ENCODE results near the gene RABL3.
A peak's percentile ranks its signal among the peaks of the same experiment; 100 is the strongest.
"Not testable (repeated sequence)": the region's sequence is repeated elsewhere in the genome, so short reads cannot be mapped to it uniquely, and the experiment has no call there.

RABL3 gene

DNA sequence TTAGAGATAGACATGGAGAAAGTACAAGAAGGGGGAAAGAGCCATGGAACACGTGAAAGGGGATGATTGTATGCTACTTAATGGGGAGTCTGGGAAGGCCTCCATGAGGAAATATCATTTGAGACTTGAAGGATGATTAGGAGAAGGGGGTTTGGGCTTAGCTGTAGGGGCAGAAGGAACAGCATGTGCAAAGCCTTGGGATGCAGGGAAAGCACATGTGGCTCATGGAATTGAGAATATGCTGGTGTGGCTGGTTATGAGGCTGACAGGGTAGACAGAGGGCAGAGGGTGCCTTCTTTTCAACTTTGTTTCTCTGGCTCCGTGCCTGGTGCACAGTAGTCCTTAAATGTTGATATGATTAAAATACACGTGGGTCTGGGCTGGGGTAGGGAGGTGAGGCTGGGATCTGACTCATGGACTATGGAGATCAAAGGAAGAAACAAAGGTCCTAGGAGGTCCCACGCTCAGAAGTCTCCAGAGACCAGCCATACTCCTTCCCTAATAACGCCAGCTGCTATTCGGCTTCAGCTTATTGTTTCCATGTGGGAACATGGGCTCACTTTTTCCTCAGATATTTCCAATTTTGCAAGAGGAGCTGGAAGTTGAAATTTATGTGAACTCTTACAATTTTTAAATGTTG, 1.4 kb upstream of the RABL3 start:
- DNase-seq: no peak

DNA sequence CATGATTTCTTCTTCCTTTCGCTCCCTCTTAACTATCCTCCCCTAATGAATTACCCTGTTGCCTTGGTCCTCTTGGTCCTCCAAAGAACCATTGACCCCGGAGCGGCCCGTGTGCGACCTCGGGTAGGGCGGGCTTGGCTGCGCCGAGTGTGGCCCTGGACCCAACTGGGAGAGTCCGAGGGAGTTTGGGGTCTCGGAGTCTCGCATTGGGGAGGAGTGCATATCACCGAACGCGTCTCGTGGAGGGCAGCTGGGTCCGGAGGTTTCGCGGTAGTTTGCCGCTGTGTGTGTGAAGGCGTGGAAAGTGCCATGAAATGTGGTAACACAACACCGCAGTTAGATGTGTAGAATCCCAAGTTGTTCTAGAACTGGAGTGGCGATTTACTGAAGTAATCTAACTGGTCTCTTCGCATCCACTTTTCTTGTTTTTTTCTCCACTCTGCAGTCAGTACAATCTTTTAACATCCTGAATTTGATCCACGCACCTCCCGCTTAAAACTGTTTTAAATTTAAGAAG, 591 bp upstream of the RABL3 start:
- no peak for DNase-seq

DNA sequence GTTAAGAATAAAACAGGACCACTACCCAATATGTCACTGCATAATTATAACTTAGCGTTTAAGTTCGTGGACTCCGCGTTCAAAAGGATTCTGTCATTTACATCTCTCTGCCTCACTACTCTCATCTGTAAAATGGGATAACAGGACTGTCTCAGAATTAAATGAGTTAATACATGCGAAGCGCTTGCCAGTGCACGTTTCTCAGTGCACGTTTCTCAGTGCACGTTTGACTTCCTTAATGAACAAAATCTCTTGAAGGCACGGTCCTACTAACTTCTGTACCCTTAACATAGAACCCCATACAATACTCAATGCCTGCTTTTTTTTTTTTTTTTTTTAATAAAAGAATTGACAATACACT, 499 bp downstream of the RABL3 start:
- no peak for DNase-seq

DNA sequence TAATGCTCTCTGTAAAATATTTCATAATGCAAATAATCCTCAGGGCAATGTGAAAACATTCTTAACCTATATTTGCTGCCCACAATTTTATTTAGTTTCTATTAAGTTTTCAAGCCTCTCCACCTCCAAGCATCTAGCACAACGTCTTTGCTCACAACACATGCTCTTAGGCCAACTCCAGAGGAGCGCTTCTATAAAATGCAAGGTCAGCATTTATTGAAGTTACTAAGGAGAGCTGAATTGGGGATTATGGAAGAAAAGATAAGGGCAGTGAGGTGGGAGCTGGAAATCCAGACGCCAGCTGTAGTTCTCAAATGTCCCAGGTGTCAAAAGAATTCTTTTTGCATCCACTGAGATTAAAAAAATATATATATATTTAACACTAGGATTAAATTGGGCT, 996 bp downstream of the RABL3 start:
- no peak for DNase-seq

DNA sequence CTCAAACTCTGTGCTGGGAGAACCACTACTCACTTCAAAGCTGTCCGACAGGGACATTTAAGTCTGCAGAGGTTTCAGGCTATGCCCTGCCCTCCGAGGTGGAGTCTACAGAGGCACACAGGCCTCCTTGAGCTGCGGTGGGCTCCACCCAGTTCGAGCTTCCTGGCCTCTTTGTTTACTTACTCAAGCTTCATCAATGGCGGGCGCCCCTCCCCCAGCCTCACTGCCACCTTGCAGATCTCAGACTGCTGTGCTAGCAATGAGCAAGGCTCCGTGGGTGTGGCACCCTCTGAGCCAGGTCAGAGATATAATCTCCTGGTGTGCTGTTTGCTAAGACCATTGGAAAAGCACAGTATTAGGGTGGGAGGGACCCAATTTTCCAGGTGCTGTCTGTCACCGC, 4.3 kb downstream of the RABL3 start:
- not testable (repeated sequence) for DNase-seq

DNA sequence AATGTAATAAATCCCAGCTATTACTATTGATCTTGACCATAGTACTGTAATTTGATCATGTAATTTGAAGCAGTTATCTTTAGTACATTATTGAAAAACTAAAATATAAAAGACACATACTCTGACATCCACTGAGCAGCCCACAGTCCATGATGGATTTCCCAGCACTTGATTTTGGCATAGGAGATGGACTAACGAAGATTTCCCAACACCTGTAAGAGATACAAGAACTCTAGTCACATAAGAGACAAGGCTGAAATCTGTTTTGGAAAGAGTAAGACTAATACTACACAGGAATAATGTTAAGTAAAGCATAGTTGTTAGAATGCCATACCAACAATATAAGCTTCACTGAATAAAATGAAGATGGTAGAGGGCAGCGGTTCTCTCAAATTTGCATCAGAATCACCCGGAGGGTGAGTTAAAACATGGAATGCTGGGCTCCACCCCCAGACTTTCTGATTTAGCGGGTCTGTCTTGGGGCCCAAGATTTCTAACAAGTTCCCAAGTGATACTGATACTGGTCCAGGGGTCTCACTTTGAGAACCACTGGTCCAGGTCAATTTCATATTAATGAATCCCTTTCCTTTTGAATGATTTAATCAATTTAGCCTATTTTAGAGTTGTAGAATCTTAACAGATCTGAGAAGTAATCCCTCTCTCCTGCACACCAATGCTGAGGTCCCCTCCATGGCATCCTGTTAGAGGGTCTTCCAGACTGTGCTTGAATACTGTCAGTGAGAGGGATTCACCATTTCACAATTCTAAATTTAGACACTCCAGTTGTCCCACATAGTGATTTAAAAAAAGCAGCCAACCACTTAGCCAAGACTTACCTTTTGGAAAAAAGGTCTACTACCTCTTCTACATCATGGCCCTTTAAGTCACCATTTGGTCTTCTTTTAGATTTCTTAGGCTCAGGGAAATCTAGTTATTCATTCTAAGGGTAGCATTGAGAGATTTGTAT, 11.5 kb downstream of the RABL3 start:
- no peak for DNase-seq

DNA sequence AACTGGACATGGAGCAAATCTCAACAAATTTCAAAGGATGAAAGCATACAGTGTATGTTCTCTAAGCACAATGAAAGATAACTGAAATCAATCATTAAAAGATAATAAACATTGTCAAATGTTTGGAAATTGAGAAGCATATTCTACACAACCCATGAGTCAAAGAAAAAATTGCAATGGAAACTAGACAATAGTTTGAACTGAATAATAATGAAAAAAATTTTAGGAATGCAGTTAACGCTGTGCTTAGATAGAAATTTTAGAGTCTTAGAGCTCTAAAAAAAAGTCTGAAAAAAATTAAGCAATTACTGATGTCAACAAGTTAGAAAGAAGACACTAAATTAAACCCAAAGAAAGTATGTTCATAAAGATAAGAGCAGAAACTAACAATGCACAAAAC, 15.5 kb downstream of the RABL3 start:
- no peak for DNase-seq

DNA sequence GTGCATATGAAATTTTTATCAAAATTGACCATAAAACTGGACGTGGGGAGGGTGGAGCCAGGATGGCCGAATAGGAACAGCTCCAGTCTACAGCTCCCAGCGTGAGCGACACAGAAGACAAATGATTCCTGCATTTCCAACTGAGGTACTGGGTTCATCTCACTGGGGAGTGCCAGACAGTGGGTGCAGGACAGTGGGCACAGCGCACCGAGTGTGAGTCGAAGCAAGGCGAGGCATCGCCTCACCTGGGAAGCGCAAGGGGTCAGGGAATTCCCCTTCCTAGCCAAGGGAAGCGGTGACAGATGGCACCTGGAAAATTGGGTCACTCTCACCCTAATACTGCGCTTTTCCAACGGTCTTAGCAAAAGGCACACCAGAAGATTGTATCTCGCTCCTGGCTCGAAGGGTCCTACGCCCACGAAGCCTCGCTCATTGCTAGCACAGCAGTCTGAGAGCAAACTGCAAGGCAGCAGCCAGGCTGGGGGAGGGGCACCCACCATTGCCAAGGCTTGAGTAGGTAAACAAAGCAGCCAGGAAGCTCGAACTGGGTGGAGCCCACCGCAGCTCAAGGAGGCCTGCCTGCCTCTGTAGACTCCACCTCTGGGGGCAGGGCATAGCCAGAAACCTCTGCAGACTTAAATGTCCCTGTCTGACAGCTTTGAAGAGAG, 23.0 kb downstream of the RABL3 start:
- DNase-seq: peak; percentile 67

DNA sequence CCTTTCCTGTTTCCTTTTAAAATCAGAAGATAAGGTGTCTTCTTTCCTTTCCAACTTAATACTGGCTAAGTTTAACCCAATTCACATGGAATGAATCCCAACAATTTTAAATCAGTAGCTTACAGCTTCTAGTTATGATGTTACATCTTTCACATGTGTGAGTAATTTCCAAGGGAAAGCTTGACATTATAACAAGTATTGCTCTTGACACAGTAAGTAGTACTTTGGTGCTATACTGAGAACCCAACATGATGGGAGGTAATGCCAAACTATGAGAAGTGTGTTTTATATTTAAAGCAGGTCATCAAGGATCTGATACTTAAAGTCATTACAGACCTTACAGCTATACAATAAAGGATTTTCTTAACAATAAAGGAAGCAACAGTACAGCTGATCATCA, 29.1 kb downstream of the RABL3 start:
- no peak for DNase-seq

DNA sequence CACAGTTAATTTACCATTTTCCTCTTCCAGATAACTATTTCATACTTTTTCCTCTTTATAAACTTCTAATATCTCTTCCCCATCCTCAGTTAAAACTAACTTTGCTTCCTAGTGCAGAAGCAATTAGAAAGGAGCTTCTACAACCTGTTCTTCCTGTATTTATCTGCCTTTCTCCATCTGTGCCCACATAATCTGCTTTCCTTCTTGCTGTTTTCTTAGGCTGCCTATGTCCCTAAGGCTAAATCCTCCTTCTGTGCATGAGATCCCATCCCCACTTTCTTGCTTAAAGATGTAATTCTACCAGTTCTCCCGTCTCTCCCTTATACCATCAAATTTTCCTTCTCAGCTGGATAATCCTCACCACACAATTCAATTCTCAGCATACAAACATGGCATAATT, 31.9 kb downstream of the RABL3 start:
- no peak for DNase-seq

DNA sequence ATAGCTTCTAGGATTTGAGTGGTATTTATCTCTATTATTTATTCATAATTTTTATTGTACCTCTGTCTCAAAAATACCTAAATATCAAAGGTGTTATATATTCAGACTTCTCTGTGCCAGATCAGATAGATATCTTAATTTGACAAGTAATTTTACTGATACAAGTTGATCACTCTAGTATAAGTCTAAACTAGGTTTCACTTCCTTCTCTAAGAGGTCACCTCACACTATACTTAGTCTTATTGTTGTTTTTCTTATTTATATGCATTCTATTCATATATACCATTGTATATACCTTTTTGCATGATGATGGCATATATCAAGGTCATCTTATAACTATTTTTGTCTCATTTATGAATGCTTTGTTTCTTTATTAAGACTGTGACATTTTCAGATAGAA, 33.9 kb downstream of the RABL3 start:
- DNase-seq: no peak

DNA sequence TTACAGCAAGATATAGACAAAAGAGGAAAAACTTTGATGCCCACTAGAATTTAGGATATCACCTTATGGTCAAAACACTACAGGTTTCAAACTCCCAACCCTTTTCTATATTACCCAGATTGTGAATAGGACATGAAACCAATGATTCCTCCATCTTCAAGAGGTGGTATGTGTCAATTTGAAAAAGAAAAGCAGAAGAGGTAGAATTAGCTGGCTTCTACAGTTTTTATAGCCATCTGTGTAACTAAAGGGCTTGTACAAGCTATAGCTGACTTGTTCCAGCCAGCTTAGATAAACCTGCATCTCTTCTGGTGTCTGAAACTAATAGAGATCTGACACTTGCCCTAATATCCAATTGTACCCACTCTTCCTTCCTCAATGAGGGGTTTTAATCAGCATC, 35.4 kb downstream of the RABL3 start:
- no peak for DNase-seq

DNA sequence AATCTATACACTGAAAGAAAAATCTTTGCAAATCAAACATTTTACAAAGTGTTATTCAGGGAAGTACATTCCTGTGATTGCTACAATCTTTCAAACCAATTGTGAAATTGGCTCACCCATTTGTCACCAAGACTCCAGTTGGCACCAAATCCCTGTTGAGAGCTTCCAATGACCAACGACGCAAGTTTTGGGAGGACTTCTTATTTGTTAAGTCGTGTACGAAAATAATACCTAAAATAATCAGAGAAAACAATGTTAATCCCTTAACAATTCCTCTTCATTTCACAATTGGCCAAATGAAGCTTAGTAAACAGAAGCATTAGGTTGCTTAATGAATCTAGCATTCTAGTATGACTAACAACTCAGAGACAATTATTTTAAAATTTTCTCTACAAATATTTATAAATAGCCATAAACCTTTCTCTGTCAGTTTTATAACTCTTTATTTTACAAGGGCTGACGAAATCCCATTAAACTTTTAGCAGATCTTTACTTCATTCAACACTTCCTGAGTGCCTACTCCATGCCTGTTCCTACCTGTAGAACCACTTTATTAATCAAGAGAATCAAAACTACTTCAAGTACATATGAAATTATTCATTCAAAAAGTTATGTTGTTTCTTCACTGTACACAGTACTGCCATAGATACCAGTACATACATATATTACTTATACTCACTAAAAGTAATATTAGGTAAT, 36.3 kb downstream of the RABL3 start:
- no peak for DNase-seq

DNA sequence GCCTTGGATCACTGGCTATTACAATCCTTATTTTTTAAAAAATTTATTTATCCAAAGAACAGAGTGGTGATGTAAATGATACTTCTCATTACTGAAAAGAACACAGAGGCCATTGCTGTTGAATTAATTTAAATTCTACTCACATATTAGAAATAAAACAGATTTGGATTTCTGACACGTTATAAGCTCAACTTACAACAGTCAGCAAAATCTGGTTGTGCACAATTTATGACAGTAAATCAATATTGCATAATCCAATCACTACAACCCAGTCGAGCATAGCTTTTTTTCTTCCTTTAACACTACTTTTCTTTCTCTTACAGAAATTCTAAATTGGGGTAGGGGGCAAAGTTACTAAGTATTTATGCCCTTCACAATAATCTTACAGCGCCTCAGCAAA, 43.0 kb downstream of the RABL3 start:
- no peak for DNase-seq

DNA sequence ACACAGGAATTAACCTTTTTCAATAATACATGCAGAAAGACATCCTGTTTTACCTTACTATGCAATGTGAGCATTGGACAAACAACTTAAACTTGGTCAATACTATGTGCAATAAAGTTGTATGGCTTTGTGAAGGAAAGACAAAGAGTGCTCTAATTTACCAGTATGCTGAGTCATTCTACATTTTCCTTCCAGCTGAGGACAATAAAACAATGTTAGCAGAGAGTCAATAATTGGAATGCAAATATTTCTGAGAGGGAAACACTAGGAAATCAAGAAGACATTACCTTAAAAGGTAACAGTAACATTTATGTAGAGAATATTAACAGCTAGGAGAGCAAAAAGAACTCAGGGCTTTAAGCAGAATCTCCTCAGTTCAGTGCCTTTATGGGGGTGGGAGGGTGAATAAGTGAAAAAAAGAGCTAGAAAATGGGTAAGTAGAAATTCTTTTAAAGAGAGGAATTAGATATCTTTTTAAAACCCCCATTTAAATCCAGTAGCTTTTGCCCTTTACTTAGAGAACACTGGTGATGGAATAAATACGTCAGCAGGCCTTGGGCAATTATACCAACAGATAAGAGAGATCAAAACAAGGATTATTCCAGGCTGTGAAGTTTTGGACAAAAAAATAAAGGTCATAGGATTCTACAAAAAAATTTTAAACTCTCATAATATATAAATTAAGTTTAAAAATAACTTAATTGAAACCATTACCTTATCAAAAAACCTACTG, 48.7 kb downstream of the RABL3 start:
- DNase-seq: no peak

DNA sequence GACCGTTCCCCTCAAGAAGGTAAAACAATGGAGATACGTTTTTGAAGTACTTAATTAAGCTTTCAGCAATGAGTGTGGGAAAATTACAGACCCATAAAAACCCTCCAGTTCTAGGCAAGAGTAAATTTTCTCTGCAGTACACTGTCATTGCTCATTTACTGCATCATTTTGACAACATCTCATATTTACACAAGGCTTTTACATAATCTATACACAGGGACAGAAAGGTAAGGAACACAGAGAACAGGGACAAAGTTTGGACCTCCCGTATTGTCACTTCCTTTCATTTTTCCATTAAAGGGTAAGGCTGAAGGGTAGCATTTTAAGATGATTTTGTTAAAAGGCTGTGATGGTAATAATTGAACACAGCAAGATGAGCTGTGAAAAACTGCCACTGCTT, 52.9 kb downstream of the RABL3 start:
- no peak for DNase-seq

DNA sequence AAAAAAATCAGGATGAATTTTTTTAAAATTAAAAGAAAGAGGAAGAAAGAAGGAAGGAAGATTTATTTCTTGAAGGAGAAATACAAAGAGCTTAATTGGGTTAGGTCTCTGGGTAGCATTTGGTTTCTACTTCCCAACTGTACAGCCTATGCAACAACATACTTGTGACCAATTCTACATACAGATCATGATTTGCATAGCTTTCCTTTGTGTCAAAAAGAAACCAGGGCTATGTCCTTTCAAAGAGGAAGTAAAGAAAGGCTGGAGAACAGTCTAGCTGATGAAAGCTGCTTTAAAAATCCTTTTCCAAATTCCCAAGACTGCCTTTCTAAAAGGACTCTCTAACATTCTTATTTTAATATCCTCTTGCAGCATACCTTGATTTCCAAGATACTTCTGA, 54.2 kb downstream of the RABL3 start:
- no peak for DNase-seq

DNA sequence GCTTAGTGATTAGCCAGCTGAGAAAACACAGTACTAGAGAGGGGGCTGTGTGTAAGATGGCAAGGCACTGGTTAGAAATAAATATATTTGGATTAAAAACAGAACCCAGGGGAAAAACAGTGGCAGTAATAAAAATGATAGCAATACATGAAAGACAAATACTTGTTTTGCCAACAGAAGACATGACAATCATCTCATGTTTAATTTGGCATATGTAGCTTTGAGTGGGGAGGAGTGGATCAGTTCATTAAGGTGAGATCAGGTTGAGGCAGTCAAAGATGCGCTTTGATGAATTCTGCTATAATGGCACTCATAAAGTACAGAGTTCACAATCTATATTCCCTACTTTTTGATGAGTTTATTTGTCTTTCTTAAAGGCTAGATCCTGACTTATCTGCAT, 56.9 kb downstream of the RABL3 start:
- DNase-seq: no peak

DNA sequence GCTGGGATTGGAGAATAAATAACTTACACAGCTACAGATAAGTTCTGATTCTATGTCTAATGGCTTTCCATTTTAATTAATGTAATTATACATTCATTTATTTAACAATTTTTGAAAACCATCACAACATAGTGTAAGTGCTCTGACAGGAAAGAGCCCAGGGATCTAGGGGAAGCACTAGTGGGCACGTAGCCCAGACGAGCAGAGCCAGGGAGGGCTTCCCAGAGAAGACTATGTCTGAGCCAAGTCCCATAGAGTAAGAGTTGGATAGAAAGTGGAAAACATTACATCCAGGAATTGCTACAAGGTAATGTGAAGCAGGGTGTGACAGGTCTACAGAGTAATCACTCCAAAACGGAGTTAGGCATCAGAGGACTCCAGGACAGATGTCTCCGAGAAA, 57.4 kb downstream of the RABL3 start:
- DNase-seq: no peak

DNA sequence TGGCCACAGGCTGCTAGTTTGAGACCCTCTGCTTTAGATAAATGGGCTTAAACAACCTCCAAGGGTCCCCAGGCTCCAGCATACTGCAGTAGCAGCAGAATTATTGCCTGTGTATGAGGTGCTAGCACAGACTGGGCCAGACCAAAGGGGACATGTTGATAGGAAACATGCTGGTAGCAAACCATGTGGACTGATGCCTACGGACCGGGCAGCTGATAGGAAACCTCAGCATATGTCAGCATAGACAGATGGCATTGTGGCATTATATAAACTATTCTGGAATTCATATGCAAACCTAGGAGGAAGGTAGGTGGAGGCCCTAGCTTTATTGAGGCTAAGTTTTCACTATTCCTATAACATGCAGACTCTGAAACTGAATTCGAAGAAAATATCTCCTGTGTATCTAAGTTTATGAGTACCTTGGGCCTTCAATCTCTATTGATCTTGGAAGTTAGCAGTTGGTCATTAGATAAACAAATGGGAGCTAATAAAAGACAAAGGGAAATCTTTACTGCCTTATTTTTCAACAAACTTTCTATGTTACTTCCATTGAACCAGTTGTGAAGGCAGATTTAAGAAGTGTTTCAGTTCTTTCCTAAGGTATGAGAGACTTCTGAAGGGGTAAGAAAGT, 58.5 kb downstream of the RABL3 start:
- DNase-seq: no peak

DNA sequence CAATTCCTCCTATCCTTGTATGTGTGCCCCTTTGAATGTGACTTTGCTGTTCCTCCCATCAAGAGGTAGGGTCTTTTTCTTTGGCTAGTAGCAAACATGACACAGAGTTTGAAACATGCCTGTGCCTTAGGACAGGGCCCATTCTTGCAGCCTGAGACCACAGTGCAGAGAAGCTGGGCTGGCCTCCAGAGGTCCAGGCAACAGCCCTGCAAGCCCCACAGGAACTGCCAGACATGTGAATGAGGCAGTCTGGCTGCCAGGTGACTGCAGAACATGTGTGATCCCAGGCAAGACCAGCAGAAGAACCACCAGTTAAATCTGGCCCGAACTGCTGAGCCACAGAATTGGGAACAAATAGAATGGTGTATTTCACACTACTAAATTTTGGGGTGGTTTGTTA, 59.1 kb downstream of the RABL3 start:
- no peak for DNase-seq

DNA sequence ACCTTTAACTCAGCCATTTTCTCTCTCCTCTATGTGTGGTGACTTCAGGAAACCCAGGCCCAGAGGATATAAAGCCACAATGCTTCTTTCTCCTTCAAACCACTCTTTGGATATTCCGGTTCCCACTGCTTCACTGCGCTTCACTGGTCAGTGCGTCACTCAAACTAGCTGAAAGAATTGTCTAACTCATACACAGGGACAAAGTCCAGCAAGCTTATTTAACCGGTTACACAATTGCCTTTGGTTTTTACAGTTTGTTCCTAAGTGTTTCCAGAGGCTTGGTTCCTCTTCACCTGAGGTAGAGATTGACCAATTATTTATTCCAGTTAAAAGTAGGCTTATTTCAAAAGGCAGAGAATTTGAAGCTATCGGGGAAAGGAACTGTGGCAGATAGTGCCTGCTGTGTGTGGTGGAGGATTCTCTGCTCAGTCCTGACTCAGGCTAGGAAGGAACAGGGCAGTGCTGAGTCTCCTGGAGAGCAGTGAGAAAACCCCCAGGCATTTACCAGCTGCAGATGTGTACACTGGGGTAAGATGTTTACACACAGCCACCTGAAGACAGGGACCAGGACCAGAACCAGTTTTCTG, 60.1 kb downstream of the RABL3 start, which contains the start of gene HGD:
HGD (minus strand) TSS at position 145 of the 587 bp plus-strand sequence; CDS start at position 17, 128 bp downstream.
- DNase-seq: no peak

All from stimulated activated CD8-positive, alpha-beta memory T cell treated with anti-CD3 and anti-CD28 coated beads, Interleukin-4, amount 100 ng/mL, for 48 hours (primary cell).